Mesendoderm (in vitro differentiated cells): ENCODE data around the gene ECI2.

Experiments used
- DNase-seq: peaks from one replicate; pipeline ENCODE4 v3.0.0; 2013
- H2AK5ac ChIP-seq: 2 replicates; pipeline ENCODE4 v1.6.1; 2013; ENCODE audit warnings: low read length, inconsistent platforms
- H2BK120ac ChIP-seq: 2 replicates; pipeline ENCODE4 v1.6.1; 2013; ENCODE audit warnings: low read depth, mild to moderate bottlenecking, low read length, moderate library complexity, mixed read lengths
- H2BK15ac ChIP-seq: replicated peaks from 2 replicates; pipeline ENCODE4 v1.6.1; 2013; ENCODE audit warnings: low read depth, mild to moderate bottlenecking, moderate library complexity
- H2BK5ac ChIP-seq: 2 replicates; pipeline ENCODE4 v1.6.1; 2013; ENCODE audit warnings: low read length, inconsistent platforms
- H3K18ac ChIP-seq: 2 replicates; pipeline ENCODE4 v1.6.1; 2013; ENCODE audit warnings: mild to moderate bottlenecking, low read length, mixed read lengths
- H3K23ac ChIP-seq: one replicate; pipeline ENCODE4 v1.6.1; 2013; ENCODE audit warnings: low read length
- H3K27ac ChIP-seq: 2 replicates; pipeline ENCODE4 v1.5.1; 2013; ENCODE audit warnings: low read depth, mild to moderate bottlenecking, inconsistent platforms, low read length, moderate library complexity
- H3K27me3 ChIP-seq: 2 replicates; pipeline ENCODE4 v1.6.1; 2013; ENCODE audit warnings: low read length, control low read depth, mild to moderate bottlenecking, inconsistent platforms; ENCODE audit not compliant: insufficient read depth, poor library complexity
- H3K36me3 ChIP-seq: 2 replicates; pipeline ENCODE4 v1.6.1; 2013; ENCODE audit warnings: low read length, inconsistent platforms; ENCODE audit not compliant: control insufficient read depth, insufficient read depth
- H3K4ac ChIP-seq: one replicate; pipeline ENCODE4 v1.6.1; 2013; ENCODE audit warnings: low read depth, mild to moderate bottlenecking, low read length, moderate library complexity
- H3K4me1 ChIP-seq: 2 replicates; pipeline ENCODE4 v1.6.1; 2013; ENCODE audit warnings: low read depth, low read length, inconsistent platforms; ENCODE audit not compliant: control insufficient read depth
- H3K4me2 ChIP-seq: 2 replicates; pipeline ENCODE4 v1.6.1; 2013; ENCODE audit warnings: low read length
- H3K4me3 ChIP-seq: 2 replicates; pipeline ENCODE4 v1.5.1; 2013; ENCODE audit warnings: mild to moderate bottlenecking, low read length
- H3K56ac ChIP-seq: one replicate; pipeline ENCODE4 v1.6.1; 2013; ENCODE audit warnings: low read length
- H3K79me1 ChIP-seq: 2 replicates; pipeline ENCODE4 v1.6.1; 2013; ENCODE audit warnings: low read length, inconsistent platforms
- H3K79me2 ChIP-seq: 2 replicates; pipeline ENCODE4 v1.6.1; 2013; ENCODE audit warnings: mild to moderate bottlenecking, low read length; ENCODE audit not compliant: control insufficient read depth, insufficient read depth
- H3K9ac ChIP-seq: 2 replicates; pipeline ENCODE4 v1.6.1; 2013; ENCODE audit warnings: low read length, inconsistent platforms
- H4K5ac ChIP-seq: one replicate; pipeline ENCODE4 v1.6.1; 2013; ENCODE audit warnings: low read length
- H4K8ac ChIP-seq: one replicate; pipeline ENCODE4 v1.6.1; 2013; ENCODE audit warnings: low read depth, mild to moderate bottlenecking, control low read depth, low read length, moderate library complexity
- WGBS: extraction: QIAGEN DNeasy Blood & Tissue Kit; methylation state at CpG from one replicate; pipeline ENCODE4 v1.1.7; 2013; ENCODE audit warnings: low lambda C conversion rate, missing lambda C conversion rate; ENCODE audit not compliant: insufficient coverage; ENCODE audit errors: extremely low coverage; 5-methylcytosine and 5-hydroxymethylcytosine counted together

Gene ECI2

DNA sequence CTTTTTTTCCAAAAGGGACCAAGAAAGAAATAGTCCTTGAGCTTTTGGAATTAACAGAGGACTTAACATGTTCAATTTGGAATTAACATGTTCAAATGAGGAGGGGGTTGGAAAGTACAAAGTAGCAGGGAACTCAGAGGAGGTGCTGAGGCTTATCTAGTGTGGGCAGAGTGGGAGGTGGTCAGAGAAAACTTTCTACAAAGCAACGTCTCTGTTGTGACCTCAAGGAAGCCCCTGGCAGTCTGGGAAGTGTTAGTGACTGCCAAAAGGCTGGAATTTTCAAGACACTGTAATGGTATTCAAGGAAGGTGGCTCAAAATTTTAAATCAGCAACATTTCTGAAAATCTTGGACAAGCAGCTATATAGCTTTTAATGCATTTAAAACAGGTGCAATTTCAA lies 7.3 kb downstream of the ECI2 start:
- H3K18ac ChIP-seq: no peak overlapping the region
- no peak overlapping the region for H2BK15ac ChIP-seq
- H3K4me2 ChIP-seq: no peak overlapping the region
- no peak overlapping the region for H4K5ac ChIP-seq
- H3K79me2 ChIP-seq: no peaks in the 10 kb centered on the region
- no peak overlapping the region for H2BK5ac ChIP-seq
- H3K56ac ChIP-seq: no peak overlapping the region
- no peaks in the 10 kb centered on the region for H3K27me3 ChIP-seq
- no peak overlapping the region for H3K27ac ChIP-seq
- no peak overlapping the region for H4K8ac ChIP-seq
- H3K36me3 ChIP-seq: peaks cover 4% of the 10 kb centered on the region
- H3K4ac ChIP-seq: no peak overlapping the region
- no peak overlapping the region for H3K9ac ChIP-seq
- WGBS: no CpG with 5 or more reads among the region's 1 CpG
- no peak overlapping the region for H3K23ac ChIP-seq
- peak; percentile 7 for DNase-seq
- no peaks in the 10 kb centered on the region for H3K4me1 ChIP-seq
- H3K4me3 ChIP-seq: no peak overlapping the region
- no peaks in the 10 kb centered on the region for H3K79me1 ChIP-seq
- no peak overlapping the region for H2AK5ac ChIP-seq
- no peak overlapping the region for H2BK120ac ChIP-seq

- DNase-seq: peak; percentile 62
- H3K79me1 ChIP-seq: no peaks in the 10 kb centered on the region
- H3K36me3 ChIP-seq: peaks cover 4% of the 10 kb centered on the region
- H2BK120ac ChIP-seq: no peak overlapping the region
- H3K4me1 ChIP-seq: no peaks in the 10 kb centered on the region
- H2AK5ac ChIP-seq: no peak overlapping the region
- no peak overlapping the region for H3K4me2 ChIP-seq
- no peak overlapping the region for H3K56ac ChIP-seq
- no peak overlapping the region for H2BK15ac ChIP-seq
- no peak overlapping the region for H2BK5ac ChIP-seq
- H3K9ac ChIP-seq: no peak overlapping the region
- WGBS: no CpG with 5 or more reads among the region's 8 CpGs
- H3K27ac ChIP-seq: no peak overlapping the region
- no peak overlapping the region for H3K4ac ChIP-seq
- no peak overlapping the region for H3K18ac ChIP-seq
- H4K8ac ChIP-seq: no peak overlapping the region
- H3K27me3 ChIP-seq: no peaks in the 10 kb centered on the region
- no peak overlapping the region for H3K23ac ChIP-seq
- H3K79me2 ChIP-seq: no peaks in the 10 kb centered on the region
- H3K4me3 ChIP-seq: no peak overlapping the region
- no peak overlapping the region for H4K5ac ChIP-seq
These were observed 9.2 kb downstream of the ECI2 start for GRCh38 chr6:4125933-4126864.

- Histone ChIP-seq H3K18ac (no peak overlapping the region), H3K79me2 (no peaks in the 10 kb centered on the region), H3K27ac (no peak overlapping the region), H3K79me1 (no peaks in the 10 kb centered on the region), H3K36me3 (peaks cover 4% of the 10 kb centered on the region), H3K4ac (no peak overlapping the region), H3K4me1 (no peaks in the 10 kb centered on the region), H4K8ac (no peak overlapping the region), H3K27me3 (no peaks in the 10 kb centered on the region), H2AK5ac (no peak overlapping the region), H3K4me3 (no peak overlapping the region), H3K56ac (no peak overlapping the region), H3K4me2 (no peak overlapping the region), H2BK120ac (no peak overlapping the region), H2BK5ac (no peak overlapping the region), H2BK15ac (no peak overlapping the region), H3K9ac (no peak overlapping the region), H3K23ac (no peak overlapping the region), H4K5ac (no peak overlapping the region)
- no CpG with 5 or more reads among the region's 5 CpGs for WGBS
- peak; percentile 6 for DNase-seq
These were observed 9.9 kb downstream of the ECI2 start for GRCh38 chr6:4125500-4125899.

GRCh38 chr6:4124351-4124750 lies 11.0 kb downstream of the ECI2 start:
- no peaks in the 10 kb centered on the region for H3K79me2 ChIP-seq
- no peaks in the 10 kb centered on the region for H3K79me1 ChIP-seq
- no peaks in the 10 kb centered on the region for H3K27me3 ChIP-seq
- H2BK15ac ChIP-seq: no peak overlapping the region
- H3K4me1 ChIP-seq: no peaks in the 10 kb centered on the region
- H3K9ac ChIP-seq: no peak overlapping the region
- no peak overlapping the region for H3K23ac ChIP-seq
- H3K18ac ChIP-seq: no peak overlapping the region
- peak; percentile 45 for DNase-seq
- no peak overlapping the region for H3K4me3 ChIP-seq
- no peak overlapping the region for H3K27ac ChIP-seq
- no CpG with 5 or more reads among the region's 1 CpG for WGBS
- no peak overlapping the region for H2AK5ac ChIP-seq
- peaks cover 2% of the 10 kb centered on the region for H3K36me3 ChIP-seq
- H3K4ac ChIP-seq: no peak overlapping the region
- no peak overlapping the region for H4K5ac ChIP-seq
- no peak overlapping the region for H4K8ac ChIP-seq
- no peak overlapping the region for H2BK5ac ChIP-seq
- H3K56ac ChIP-seq: no peak overlapping the region
- no peak overlapping the region for H3K4me2 ChIP-seq
- H2BK120ac ChIP-seq: no peak overlapping the region

DNA sequence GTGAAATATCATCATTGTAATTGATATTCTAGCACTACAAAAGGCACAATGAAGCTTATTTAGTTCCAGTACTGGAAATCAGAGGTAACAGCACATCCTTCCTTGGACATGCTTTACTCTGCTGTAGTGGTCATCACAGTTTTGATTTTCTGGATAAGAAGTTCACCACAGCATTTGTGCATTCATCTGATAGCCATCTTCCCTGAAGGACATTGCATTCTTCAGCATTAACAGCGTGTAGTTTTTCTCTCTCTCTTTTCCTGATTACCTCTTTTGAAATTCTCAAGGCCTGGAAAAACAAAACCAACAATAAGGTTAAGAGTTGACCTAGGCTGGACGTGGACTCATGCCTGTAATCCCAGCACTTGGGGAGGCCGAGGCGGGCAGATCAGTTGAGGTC lies 19.6 kb downstream of the ECI2 start:
- Histone ChIP-seq H2AK5ac (no peak overlapping the region), H2BK5ac (no peak overlapping the region), H3K79me2 (no peaks in the 10 kb centered on the region), H3K4me1 (no peaks in the 10 kb centered on the region), H4K5ac (no peak overlapping the region), H2BK15ac (no peak overlapping the region), H3K27me3 (no peaks in the 10 kb centered on the region), H3K18ac (no peak overlapping the region), H4K8ac (no peak overlapping the region), H3K36me3 (peaks cover 3% of the 10 kb centered on the region), H2BK120ac (no peak overlapping the region), H3K9ac (no peak overlapping the region), H3K4me3 (no peak overlapping the region), H3K4me2 (no peak overlapping the region), H3K56ac (no peak overlapping the region), H3K27ac (no peak overlapping the region), H3K4ac (no peak overlapping the region), H3K79me1 (no peaks in the 10 kb centered on the region), H3K23ac (no peak overlapping the region)
- WGBS: no CpG with 5 or more reads among the region's 4 CpGs
- no peak for DNase-seq

GRCh38 chr6:4114123-4114522 lies 21.3 kb downstream of the ECI2 start:
- Histone ChIP-seq H3K23ac (no peak overlapping the region), H2AK5ac (no peak overlapping the region), H2BK5ac (no peak overlapping the region), H3K79me1 (no peaks in the 10 kb centered on the region), H3K4me2 (no peak overlapping the region), H3K79me2 (no peaks in the 10 kb centered on the region), H3K4me1 (no peaks in the 10 kb centered on the region), H3K27ac (no peak overlapping the region), H3K4me3 (no peak overlapping the region), H2BK15ac (no peak overlapping the region), H4K5ac (no peak overlapping the region), H3K27me3 (no peaks in the 10 kb centered on the region), H4K8ac (no peak overlapping the region), H2BK120ac (no peak overlapping the region), H3K18ac (no peak overlapping the region), H3K56ac (no peak overlapping the region), H3K36me3 (peaks cover 3% of the 10 kb centered on the region), H3K4ac (no peak overlapping the region), H3K9ac (no peak overlapping the region)
- no peak for DNase-seq
- WGBS: no CpG with 5 or more reads among the region's 3 CpGs
